GM12873 (cell line): Measurements from ENCODE around the gene AP3D1.

ENCODE experiments used
- TF ChIP-seq, protein P1 (sequence below): IDR thresholded peaks from 2 replicates; pipeline ENCODE4 v1.5.1; 2012; ENCODE audit warnings: low read depth, mild to moderate bottlenecking, moderate library complexity, low read length, control low read depth; ENCODE audit not compliant: insufficient read depth; ENCODE audit errors: missing control alignments

AP3D1 gene

DNA sequence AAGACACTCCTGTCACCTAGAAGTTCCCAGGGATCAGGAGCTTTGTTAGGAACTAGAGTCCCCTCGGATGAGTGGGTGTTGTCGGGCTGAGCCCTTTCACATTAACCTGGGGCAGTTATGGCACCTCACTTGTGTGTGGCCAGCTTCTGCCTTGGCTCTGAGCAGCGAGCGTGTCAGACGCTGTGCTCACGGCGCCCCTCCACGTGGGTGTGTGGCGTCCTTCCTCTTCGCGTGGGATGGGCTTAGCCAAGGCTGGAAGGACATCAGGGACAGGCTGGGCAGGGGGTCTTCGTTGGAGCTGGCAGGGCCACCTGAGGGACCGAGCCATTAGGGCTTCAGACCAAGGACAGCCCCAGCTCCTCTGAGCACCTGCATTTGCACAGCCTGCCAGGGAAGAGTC, 35.8 kb upstream of the AP3D1 start:
- TF ChIP-seq, protein P1, sequence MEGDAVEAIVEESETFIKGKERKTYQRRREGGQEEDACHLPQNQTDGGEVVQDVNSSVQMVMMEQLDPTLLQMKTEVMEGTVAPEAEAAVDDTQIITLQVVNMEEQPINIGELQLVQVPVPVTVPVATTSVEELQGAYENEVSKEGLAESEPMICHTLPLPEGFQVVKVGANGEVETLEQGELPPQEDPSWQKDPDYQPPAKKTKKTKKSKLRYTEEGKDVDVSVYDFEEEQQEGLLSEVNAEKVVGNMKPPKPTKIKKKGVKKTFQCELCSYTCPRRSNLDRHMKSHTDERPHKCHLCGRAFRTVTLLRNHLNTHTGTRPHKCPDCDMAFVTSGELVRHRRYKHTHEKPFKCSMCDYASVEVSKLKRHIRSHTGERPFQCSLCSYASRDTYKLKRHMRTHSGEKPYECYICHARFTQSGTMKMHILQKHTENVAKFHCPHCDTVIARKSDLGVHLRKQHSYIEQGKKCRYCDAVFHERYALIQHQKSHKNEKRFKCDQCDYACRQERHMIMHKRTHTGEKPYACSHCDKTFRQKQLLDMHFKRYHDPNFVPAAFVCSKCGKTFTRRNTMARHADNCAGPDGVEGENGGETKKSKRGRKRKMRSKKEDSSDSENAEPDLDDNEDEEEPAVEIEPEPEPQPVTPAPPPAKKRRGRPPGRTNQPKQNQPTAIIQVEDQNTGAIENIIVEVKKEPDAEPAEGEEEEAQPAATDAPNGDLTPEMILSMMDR, result no peak

DNA sequence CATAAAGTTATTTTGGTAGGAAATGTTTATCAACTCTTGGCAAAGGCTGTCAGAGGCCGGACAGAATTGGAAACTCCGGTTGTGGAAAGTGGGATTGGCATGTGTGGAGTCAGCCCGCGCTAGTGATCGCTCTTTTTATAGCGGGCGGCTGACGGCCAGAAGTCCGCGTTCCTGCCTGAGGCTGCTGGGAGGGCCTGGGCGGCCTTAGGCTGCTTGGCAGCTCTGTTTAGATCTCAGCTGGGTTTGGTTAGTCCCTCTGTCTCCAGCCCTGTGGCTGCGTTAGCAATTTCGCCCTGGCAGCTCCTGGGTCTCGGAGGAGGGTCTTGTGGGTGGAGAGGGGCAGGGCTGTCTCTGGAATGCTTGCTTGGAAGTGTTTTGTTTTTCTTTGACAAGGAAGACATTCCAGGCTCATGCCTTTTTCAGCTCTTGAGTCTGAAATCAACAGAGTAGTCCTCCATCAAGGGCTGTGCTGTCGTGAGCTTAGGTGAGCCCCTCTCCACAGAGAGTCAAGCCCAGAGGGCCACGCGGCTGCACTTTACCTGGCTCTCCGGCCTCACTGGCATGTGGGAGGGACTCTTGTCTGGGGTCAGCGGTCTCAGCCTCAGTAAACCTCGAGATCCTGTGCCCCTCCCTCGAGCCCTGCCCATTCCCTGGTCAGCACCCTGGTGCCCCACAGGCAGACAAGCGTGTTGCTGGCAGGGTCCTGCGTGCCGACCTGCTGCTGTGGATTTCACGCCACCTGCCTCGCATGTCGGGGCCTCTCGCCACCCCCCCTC, 34.9 kb upstream of the AP3D1 start:
- TF ChIP-seq, protein P1, result no peak

DNA sequence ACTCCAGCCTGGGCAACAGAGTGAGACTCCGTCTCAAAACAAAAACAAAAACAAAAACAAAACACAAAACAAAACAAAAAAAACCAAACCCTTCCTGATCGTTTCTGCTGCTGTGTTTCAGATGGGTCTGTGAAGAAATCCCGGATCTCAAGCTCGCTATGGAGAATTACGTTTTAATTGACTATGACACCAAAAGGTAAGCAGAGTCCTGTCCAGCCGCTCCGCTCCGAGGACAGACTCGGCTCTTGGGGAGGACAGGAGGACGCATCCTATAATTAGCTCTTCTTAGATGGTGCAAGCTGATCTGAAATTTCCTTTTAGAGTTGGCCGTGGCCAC, 34.3 kb upstream of the AP3D1 start:
- TF ChIP-seq, protein P1, result no peak

DNA sequence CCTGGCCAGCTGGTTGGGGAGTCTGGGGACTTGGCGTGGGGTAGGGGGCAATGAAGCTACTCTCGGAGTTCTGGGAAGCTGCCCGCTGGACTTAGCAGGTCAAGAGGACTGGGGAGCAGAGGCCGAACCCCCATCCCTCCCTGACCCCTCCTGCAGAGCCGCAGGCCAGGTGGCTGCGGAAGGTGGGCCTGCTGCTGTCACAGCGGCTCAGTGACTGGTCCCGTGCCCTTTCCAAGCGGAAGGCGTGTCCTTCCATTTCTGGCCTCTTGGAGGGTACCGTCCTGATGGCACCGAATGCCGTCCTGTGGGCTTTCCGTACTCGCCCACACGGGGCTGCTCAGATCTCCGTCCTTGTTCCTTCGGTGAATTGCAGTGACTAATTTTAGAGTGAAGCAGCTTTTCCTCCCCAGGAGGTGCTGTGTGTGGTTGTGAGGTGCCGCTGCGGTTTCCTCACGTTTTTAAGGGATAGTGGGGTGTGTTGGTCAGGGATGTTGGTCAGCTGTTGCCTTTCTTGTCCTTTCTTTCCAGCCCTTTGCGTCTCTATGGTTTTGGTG, 33.1 kb upstream of the AP3D1 start:
- TF ChIP-seq, protein P1, result no peak

DNA sequence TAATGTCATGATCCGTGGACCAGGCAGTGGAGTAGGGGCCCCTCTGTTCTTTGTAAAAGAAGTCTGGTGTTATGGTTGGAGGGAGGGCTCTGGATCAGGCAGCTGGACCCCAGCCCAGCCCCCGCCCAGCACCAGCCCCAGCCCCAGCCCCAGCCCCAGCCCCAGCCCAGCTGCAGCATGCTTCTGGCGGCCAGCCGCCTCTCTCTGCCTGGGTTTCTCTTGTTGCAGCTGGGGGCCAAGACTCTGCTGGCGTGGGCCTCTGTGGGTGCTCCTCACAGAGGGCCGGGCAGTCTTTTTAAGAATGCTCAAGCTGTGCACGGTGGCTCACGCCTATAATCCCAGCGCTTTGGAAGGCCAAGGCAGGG, 30.2 kb upstream of the AP3D1 start:
- TF ChIP-seq, protein P1, result no peak

DNA sequence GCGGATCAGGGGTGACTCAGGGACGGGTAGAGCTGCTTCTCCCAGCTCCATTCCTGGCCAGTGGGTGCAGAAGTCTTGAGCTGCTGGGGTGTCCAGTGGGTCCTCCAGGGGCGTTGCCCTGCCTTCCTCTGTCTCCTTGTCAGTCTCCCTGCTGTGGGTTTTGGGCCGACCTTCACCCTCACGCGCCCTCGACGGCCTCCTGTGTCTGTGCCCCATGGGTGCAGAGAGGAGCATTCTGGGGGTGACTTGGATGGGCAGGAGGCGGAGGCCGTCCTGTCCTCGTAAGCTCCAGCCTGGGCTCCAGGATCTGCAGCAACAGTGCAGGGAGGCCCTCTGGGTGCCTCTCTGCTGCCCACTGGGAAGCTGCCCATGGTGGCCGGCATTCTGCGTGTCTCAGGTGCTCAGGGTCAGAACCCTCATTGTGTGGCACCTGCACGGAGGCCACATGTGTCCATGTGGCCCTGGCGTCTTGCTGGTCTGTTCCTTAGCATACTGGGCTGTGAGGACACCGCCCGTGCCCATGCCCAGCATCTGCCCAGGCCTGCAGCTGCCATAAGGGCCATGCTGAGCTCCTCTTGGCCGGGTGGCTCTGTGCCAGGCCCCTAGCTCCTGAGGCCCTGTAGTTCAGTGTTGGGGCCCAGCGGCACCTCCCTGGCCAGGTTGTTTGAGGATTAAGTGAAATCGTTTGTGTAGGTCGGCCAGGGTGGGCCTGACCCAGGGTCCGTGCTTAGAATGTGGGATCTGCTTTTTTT, 29.7 kb upstream of the AP3D1 start:
- TF ChIP-seq, protein P1, result no peak

DNA sequence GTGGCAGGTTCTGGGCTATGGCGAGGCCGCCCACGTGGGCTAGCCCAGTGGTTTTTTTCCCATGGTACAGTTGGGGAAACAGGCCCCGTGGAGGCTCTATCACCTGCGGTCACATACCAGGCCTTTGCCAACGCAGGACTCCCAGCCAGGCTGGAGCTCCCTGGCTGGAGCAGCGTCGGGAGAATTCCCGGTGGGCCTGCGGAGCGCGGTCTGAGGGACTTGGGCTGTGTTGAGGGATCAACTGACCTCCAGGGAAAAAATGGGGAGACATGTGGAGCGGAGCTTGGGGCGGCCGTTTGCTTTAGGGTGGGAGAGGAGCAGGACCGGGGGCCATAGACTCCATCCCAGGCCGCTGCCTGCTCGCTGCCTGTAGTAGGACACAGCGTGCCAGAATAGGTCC, 28.7 kb upstream of the AP3D1 start:
- TF ChIP-seq, protein P1, result no peak
